ENCODE data around the gene SLC44A1.
A peak's percentile ranks its signal among the peaks of the same experiment; 100 is the strongest.

The SLC44A1 gene

GRCh38 chr9:105299190-105299854 is 54.9 kb downstream of the SLC44A1 start:
- peak in 1 of 2 donors; percentile 9 for DNase-seq (ENCODE audit: low read depth in 2 of 2)

GRCh38 chr9:105302728-105303127 is 58.3 kb downstream of the SLC44A1 start:
- DNase-seq (ENCODE audit: low read depth in 2 of 2), result no peak

- DNase-seq (ENCODE audit: low read depth in 2 of 2), result no peak
Measured at GRCh38 chr9:105305856-105306255, 61.4 kb downstream of the SLC44A1 start.

GRCh38 chr9:105306351-105307140 is 62.1 kb downstream of the SLC44A1 start:
- no peak for DNase-seq (ENCODE audit: low read depth in 2 of 2)

- DNase-seq (ENCODE audit: low read depth in 2 of 2), result no peak
Measured at GRCh38 chr9:105307591-105308130, 63.2 kb downstream of the SLC44A1 start.

- DNase-seq (ENCODE audit: low read depth in 2 of 2), result no peak
Measured at GRCh38 chr9:105308461-105309341, 64.2 kb downstream of the SLC44A1 start.

GRCh38 chr9:105309531-105309931 is 65.1 kb downstream of the SLC44A1 start:
- no peak for DNase-seq (ENCODE audit: low read depth in 2 of 2)

- DNase-seq (ENCODE audit: low read depth in 2 of 2), result no peak
Measured at GRCh38 chr9:105311306-105311705, 66.9 kb downstream of the SLC44A1 start.

GRCh38 chr9:105313238-105313637 is 68.8 kb downstream of the SLC44A1 start:
- DNase-seq (ENCODE audit: low read depth in 2 of 2), result no peak

- DNase-seq (ENCODE audit: low read depth in 2 of 2), result no peak
Measured at GRCh38 chr9:105316703-105317102, 72.3 kb downstream of the SLC44A1 start.

- no peak for DNase-seq (ENCODE audit: low read depth in 2 of 2)
Measured at GRCh38 chr9:105318729-105319191, 74.3 kb downstream of the SLC44A1 start.

GRCh38 chr9:105319202-105319813 is 74.9 kb downstream of the SLC44A1 start:
- DNase-seq (ENCODE audit: low read depth in 2 of 2), result no peak

- no peak for DNase-seq (ENCODE audit: low read depth in 2 of 2)
Measured at GRCh38 chr9:105320568-105320967, 76.1 kb downstream of the SLC44A1 start.

GRCh38 chr9:105328296-105328695 is 83.8 kb downstream of the SLC44A1 start:
- no peak for DNase-seq (ENCODE audit: low read depth in 2 of 2)

GRCh38 chr9:105328872-105329718 is 84.6 kb downstream of the SLC44A1 start:
- no peak for DNase-seq (ENCODE audit: low read depth in 2 of 2)

- DNase-seq (ENCODE audit: low read depth in 2 of 2), result no peak
Measured at GRCh38 chr9:105329719-105330062, 85.2 kb downstream of the SLC44A1 start.

GRCh38 chr9:105330201-105330600 is 85.8 kb downstream of the SLC44A1 start:
- no peak for DNase-seq (ENCODE audit: low read depth in 2 of 2)

- no peak for DNase-seq (ENCODE audit: low read depth in 2 of 2)
Measured at GRCh38 chr9:105330755-105331154, 86.3 kb downstream of the SLC44A1 start.

GRCh38 chr9:105331160-105331559 is 86.7 kb downstream of the SLC44A1 start:
- no peak for DNase-seq (ENCODE audit: low read depth in 2 of 2)

GRCh38 chr9:105331755-105332154 is 87.3 kb downstream of the SLC44A1 start:
- no peak for DNase-seq (ENCODE audit: low read depth in 2 of 2)

GRCh38 chr9:105332471-105332870 is 88.0 kb downstream of the SLC44A1 start:
- DNase-seq (ENCODE audit: low read depth in 2 of 2), result no peak

Data from stimulated activated CD4-positive, alpha-beta T cell treated with anti-CD3 and anti-CD28 coated beads, Interleukin-4, amount 100 ng/mL, for 48 hours (primary cell).